Measurements from ENCODE around the gene FNDC3B.

The FNDC3B gene

DNA sequence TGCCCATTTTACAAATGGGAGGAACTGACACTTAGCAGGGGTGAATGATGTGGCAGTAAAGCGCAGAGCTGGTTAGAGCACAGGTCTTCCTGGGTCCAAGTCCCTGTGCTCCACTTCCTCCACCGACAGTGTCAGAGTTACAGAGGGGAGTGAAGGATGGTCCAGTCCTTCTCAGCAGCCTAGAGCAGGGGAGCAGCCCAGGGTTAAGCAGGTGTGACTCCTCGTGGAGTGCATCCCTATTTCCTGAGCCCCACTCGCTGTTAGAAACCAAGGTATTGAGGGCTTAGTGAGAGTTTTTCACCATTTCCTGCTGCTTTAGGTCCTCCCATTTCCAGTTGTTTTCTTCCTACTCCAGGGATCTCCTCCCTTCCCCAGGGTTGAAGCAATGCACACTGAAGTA lies 333.5 kb downstream of the FNDC3B start:
- TF ChIP-seq, protein P1, sequence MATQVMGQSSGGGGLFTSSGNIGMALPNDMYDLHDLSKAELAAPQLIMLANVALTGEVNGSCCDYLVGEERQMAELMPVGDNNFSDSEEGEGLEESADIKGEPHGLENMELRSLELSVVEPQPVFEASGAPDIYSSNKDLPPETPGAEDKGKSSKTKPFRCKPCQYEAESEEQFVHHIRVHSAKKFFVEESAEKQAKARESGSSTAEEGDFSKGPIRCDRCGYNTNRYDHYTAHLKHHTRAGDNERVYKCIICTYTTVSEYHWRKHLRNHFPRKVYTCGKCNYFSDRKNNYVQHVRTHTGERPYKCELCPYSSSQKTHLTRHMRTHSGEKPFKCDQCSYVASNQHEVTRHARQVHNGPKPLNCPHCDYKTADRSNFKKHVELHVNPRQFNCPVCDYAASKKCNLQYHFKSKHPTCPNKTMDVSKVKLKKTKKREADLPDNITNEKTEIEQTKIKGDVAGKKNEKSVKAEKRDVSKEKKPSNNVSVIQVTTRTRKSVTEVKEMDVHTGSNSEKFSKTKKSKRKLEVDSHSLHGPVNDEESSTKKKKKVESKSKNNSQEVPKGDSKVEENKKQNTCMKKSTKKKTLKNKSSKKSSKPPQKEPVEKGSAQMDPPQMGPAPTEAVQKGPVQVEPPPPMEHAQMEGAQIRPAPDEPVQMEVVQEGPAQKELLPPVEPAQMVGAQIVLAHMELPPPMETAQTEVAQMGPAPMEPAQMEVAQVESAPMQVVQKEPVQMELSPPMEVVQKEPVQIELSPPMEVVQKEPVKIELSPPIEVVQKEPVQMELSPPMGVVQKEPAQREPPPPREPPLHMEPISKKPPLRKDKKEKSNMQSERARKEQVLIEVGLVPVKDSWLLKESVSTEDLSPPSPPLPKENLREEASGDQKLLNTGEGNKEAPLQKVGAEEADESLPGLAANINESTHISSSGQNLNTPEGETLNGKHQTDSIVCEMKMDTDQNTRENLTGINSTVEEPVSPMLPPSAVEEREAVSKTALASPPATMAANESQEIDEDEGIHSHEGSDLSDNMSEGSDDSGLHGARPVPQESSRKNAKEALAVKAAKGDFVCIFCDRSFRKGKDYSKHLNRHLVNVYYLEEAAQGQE (IDR thresholded peaks at IDR 0.05; ENCODE audit: low read depth): no peak
- TF ChIP-seq NFIC (IDR thresholded peaks at IDR 0.05): no peak

DNA sequence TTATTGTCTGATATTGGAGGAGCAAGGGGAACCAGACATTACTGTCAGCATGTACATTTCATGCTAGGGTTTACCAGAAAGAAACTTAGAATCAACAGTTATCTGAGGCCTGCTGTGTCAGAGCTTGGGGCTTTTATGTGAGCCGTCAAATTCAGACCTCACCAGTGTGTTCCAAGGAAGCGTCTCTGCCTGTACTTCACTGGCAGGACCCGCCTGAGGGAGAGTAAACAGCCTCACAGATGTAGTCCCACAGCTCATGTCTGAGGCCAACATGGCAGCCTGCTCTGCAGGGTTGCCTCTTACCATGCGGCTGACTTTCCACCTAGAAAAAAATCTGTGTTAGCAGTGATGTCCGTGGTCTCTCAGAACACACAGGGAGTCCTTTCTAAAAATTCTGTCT lies 334.5 kb downstream of the FNDC3B start:
- TF ChIP-seq ZBTB7A (IDR thresholded peaks at IDR 0.05; ENCODE audit: low read depth) (no peak), EP300 (IDR thresholded peaks at IDR 0.05; ENCODE audit: borderline replicate concordance) (no peak)

DNA sequence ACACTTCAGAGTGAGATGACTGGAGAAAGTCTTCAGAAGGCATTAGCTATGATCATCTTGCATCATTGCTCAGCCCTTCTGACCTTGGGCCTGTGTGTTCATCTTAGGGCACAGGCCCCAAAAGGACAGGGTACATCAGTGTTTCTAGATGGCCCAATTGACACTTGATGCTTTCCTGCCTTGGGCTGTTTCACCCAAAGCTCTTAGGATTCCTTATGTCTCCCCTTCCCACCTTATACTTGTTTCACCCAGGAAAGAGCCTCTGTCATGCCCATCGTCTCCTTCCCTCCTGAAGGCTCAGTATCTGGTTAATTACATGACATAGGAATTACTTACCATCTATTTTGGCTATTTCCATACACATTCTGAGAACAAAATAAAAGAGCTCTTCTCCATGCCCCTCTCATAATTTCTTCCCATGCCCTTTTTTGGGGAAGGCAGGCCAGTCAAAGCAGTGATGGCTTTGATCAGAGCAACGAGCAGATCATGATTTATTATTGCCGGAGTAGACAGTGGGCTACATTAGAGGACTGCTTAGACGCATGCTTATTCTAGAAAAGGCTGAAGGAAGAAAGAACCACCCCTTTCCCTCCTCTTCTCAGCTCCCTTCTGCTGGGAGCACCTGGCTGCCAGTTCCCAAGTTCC lies 335.9 kb downstream of the FNDC3B start:
- no peak for TF ChIP-seq YY1 (IDR thresholded peaks at IDR 0.05; ENCODE audit: low read depth)
- no peak for TF ChIP-seq ZBTB7A (IDR thresholded peaks at IDR 0.05; ENCODE audit: low read depth)
- TF ChIP-seq, protein P2, sequence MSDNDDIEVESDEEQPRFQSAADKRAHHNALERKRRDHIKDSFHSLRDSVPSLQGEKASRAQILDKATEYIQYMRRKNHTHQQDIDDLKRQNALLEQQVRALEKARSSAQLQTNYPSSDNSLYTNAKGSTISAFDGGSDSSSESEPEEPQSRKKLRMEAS (IDR thresholded peaks at IDR 0.05): no peak
- TF ChIP-seq, protein P1 (IDR thresholded peaks at IDR 0.05; ENCODE audit: low read depth): no peak
- no peak for TF ChIP-seq CEBPB (IDR thresholded peaks at IDR 0.05)
- no peak for TF ChIP-seq NFIC (IDR thresholded peaks at IDR 0.05)
- no peak for TF ChIP-seq TEAD4 (IDR thresholded peaks at IDR 0.05)
- TF ChIP-seq, protein P3, sequence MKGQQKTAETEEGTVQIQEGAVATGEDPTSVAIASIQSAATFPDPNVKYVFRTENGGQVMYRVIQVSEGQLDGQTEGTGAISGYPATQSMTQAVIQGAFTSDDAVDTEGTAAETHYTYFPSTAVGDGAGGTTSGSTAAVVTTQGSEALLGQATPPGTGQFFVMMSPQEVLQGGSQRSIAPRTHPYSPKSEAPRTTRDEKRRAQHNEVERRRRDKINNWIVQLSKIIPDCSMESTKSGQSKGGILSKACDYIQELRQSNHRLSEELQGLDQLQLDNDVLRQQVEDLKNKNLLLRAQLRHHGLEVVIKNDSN (IDR thresholded peaks at IDR 0.05): no peak
- TF ChIP-seq CREB1 (IDR thresholded peaks at IDR 0.05; ENCODE audit: low read depth): no peak
- no peak for TF ChIP-seq RAD21 (IDR thresholded peaks at IDR 0.05; ENCODE audit: low read depth)
- no peak for TF ChIP-seq FOXM1 (IDR thresholded peaks at IDR 0.05; ENCODE audit: borderline replicate concordance, low read depth)
- no peak for TF ChIP-seq TCF12 (IDR thresholded peaks at IDR 0.05; ENCODE audit: low read depth)
- no peak for TF ChIP-seq TAF1 (IDR thresholded peaks at IDR 0.05; ENCODE audit: low read depth)
- no peak for TF ChIP-seq EP300 (IDR thresholded peaks at IDR 0.05; ENCODE audit: borderline replicate concordance)
- TF ChIP-seq EGR1 (IDR thresholded peaks at IDR 0.05): no peak

DNA sequence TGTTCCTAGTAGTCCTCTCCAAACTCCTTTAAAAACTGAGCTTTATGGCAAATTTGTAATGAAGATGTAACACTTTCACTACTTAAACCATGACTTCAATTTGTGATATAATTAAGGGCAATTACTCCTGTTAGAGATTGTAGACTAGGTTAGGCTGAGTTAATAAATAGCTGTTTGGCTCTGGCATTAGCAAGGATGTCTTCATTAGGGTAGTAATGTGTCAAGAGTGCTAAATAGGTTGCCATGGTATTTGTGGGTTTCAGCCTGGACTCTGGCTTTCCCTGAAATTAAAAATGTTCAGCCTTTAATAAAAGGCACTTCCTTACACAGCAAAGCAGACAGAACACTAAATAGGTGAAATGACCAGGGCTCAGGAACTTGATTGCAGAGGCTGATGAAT lies 337.0 kb downstream of the FNDC3B start:
- TF ChIP-seq EGR1 (IDR thresholded peaks at IDR 0.05): no peak
- TF ChIP-seq TCF12 (IDR thresholded peaks at IDR 0.05; ENCODE audit: low read depth): no peak
- no peak for TF ChIP-seq ZBTB7A (IDR thresholded peaks at IDR 0.05; ENCODE audit: low read depth)
- TF ChIP-seq TAF1 (IDR thresholded peaks at IDR 0.05; ENCODE audit: low read depth): no peak
- no peak for TF ChIP-seq TEAD4 (IDR thresholded peaks at IDR 0.05)
- TF ChIP-seq, protein P3 (IDR thresholded peaks at IDR 0.05): no peak
- TF ChIP-seq, protein P2 (IDR thresholded peaks at IDR 0.05): no peak
- TF ChIP-seq RAD21 (IDR thresholded peaks at IDR 0.05; ENCODE audit: low read depth): no peak
- no peak for TF ChIP-seq NFIC (IDR thresholded peaks at IDR 0.05)
- TF ChIP-seq, protein P1 (IDR thresholded peaks at IDR 0.05; ENCODE audit: low read depth): no peak
- no peak for TF ChIP-seq EP300 (IDR thresholded peaks at IDR 0.05; ENCODE audit: borderline replicate concordance)
- TF ChIP-seq FOXM1 (IDR thresholded peaks at IDR 0.05; ENCODE audit: borderline replicate concordance, low read depth): no peak
- no peak for TF ChIP-seq CEBPB (IDR thresholded peaks at IDR 0.05)
- no peak for TF ChIP-seq YY1 (IDR thresholded peaks at IDR 0.05; ENCODE audit: low read depth)

DNA sequence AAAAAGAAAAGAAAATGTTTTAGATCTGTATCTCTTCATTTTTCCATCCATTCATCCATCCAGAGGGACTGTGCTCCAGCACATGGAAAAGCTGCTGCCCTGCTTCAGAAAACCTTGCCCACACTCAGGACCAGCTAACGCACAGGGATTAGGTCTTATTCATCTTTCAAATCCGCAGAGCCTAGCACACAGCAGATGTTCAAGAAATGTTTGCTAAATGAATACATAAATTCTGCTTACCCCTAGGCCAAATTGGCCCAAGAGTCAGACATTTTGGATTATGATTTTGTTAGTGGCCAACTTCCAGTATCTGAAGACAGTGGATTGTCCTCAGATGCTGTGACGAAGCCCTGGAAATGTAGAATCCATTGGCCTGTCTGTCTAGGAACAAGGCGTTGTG lies 337.5 kb downstream of the FNDC3B start:
- TF ChIP-seq TEAD4 (IDR thresholded peaks at IDR 0.05): no peak
- no peak for TF ChIP-seq RAD21 (IDR thresholded peaks at IDR 0.05; ENCODE audit: low read depth)
- TF ChIP-seq, protein P2 (IDR thresholded peaks at IDR 0.05): no peak
- TF ChIP-seq ZBTB7A (IDR thresholded peaks at IDR 0.05; ENCODE audit: low read depth): no peak
- TF ChIP-seq, protein P1 (IDR thresholded peaks at IDR 0.05; ENCODE audit: low read depth): no peak
- TF ChIP-seq CREB1 (IDR thresholded peaks at IDR 0.05; ENCODE audit: low read depth): no peak
- no peak for TF ChIP-seq TAF1 (IDR thresholded peaks at IDR 0.05; ENCODE audit: low read depth)

Measured in Ishikawa (cell line).